ENCODE results near the gene TMC3.
"Not testable (repeated sequence)": the region's sequence is repeated elsewhere in the genome, so short reads cannot be mapped to it uniquely, and the experiment has no call there.

The TMC3 gene

DNA sequence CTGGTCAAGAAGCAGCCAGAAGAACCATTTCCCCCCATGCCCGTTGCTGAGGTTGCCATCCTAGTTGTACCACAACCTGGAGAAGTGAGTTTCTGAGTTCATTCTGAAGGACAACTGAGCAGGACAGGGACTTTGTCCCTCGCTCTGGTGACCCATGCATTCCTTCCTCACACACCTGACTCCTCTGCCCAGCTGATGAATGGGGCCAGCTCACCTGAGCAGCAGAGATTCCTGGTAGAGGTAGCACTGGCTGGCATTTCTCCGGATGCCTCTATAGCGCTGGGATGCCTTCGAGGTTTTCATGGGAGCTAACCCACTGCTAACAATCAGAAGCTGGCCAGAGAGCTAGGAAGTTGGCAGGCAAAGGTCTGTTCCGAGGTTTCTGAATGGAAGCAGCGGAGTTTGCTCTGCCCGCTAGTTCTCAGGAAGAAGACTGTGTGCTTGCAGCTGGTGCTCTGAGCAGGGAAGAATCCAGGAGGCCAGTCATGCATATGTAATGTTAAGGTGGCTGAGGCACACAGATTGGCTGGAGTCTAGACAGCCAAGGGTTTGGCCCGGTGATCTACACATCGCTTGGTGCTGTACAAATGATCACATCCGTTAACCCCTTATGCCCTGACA, at the start of gene TMC3:
TSS of gene TMC3 (minus strand) at position 439 of the 621 bp plus-strand sequence. CDS start at position 303, 136 bp downstream.
- DNase-seq (ENCODE audit: low read depth in 2 of 3, low spot score in 1 of 3): no peak

DNA sequence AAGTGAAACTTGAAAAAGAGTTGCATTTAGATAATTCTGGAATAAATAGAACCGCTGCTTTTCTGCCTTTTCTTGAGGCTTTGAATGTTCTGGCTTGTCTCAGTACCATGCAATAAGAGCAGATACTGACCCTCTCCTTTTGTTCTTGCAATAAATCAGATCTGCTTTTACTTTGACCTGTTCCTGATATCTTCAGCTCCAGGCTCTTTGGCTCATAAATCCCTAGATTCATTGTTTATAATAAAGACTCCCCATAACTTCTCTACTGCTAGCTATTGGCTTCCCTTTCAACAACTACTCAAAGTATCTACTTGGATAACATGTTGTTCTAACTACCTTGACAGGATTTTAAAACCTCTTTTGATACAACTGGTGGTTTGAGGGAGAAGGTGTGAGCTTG, 47.4 kb upstream of the TMC3 start:
- DNase-seq (ENCODE audit: low read depth in 2 of 3, low spot score in 1 of 3): no peak

DNA sequence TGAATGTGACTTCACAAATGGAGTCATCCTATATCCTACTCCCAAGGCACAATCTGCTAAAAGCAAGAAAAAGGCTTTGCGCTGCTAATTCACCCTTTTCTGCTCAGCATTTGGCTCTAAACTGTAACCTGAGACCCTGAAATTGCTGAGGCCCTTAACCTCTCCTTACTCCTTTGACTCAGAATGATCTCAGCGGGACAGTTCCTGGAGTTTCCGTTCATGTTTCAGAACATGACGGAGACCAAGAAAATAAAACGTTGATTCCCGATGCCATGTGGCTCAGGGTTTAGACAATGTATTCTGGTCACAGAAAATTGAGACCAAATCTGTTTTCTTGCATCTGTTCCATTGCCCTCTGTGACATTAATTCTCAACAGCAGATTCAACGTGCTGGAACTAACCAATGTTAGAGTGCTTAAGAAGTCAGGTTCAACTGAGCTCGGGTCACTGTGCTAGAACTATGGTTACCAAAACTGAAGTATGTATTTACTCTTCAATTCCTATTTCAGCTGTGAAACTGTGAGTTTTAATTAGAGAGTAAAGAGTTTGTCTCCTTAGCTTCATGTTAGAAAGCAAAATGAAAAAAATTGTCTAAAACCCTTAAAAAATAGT, 45.4 kb upstream of the TMC3 start:
- DNase-seq (ENCODE audit: low read depth in 2 of 3, low spot score in 1 of 3): no peak

DNA sequence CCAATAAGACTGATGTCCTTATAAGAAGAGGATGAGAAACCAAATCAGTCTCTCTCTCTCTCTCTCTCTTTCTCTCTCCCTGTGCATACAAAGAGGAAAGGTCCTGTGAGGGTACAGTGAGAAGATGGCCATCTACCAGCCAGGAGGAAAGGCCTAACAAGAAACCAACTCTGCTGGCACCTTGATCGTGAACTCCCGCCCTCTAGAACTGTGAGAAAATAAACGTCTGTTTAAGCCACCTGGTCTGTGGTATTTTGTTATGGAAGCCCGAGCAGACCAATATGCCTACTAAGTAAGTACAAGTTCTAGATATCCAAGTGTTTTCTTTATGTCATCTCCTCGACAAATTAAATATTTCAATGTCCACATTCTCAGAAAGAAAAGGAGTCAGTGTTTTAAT, 44.9 kb upstream of the TMC3 start:
- DNase-seq (ENCODE audit: low read depth in 2 of 3, low spot score in 1 of 3): no peak

DNA sequence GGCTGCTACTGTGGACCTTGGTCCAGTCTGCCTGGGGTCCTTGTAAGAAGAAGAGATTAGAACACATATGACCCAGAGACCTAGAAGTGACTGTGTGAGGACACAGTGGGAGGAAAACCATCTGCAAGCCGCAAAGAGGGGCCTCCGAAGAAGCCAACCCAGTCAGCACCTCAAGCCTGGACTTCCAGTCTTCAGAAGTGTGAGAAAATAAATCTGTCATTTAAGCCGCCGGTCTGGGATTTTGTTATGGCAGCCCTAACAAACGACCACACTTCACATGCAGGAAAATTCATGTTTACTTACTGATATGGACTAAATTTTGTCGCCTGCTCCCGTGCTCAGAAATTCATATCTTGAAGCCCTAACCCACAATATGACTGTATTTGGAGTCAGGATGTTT, 44.4 kb upstream of the TMC3 start:
- no peak for DNase-seq (ENCODE audit: low read depth in 2 of 3, low spot score in 1 of 3)

DNA sequence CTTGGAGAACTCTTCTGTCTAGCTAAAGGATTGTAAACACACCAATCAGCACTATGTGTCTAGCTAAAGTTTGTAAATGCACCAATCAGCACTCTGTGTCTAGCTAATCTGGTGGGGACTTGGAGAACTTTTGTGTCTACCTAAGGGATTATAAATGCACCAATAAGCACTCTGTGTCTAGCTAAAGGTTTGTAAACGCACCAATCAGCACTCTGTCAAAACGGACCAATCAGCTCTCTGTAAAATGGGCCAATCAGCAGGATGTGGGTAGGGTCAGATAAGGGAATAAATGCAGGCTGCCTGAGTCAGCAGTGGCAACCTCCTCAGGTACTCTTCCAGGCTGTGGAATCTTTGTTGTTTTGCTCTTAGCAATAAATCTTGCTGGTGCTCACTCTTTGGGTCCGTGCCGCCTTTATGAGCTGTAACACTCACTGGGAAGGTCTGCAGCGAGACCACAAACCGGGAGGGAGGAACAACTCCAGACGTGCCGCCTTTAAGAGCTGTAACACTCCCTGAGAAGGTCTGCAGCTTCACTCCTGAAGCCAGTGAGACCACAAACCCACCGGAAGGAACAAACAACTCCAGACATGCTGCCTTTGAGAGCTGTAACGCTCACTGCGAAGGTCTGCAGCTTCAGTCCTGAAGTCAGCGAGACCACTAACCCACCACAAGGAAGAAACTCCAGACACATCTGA, 40.4 kb upstream of the TMC3 start:
- DNase-seq (ENCODE audit: low read depth in 2 of 3, low spot score in 1 of 3): not testable (repeated sequence)

DNA sequence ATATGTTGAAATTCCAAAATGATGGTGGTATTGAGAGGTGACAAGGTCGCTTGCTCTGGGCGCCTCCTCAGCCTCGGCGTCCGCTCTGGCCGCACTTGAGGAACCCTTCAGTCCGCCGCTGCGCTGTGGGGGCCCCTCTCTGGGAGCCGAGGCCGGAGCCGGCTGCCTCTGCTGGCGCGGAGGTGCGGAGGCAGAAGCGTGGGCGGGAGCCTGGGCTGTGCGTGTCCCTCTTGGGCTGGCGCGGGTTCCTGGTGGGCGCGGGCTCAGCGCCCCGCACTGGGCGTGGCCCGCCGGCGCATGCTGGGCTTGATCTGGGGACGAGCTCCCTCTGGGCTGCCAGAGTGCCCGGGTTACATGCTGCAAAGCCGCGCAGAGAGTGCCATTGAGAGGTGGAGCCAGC, 39.8 kb upstream of the TMC3 start:
- no peak for DNase-seq (ENCODE audit: low read depth in 2 of 3, low spot score in 1 of 3)

DNA sequence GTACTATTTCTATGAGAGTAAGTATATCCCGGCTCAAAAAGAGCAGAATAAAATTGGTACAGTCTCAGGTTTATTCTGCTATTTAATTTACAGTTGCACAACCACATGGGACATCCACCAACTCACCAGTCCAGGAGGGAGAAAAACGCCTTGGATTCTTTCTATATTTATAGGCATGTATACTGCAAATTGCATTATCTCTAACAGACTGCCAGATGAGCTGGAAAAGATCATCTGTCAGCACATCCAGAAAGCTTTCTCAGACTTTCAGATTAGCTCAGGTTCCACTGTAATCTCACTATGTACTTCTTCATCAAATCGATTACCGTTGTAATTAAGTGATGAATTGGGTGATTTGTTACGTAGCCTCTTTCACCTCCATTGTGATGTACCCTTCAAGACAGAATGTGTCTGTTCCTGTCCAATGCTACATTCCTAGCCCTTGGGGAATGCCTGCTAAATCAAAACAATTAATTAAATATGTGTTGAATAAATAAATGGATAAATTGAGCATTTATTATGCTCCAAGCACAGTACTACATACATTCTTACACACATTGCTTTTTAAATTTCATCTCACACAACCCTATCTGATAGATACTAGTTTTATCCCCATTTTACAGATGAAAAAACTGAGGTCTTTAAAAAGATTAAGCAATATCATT, 38.1 kb upstream of the TMC3 start:
- DNase-seq (ENCODE audit: low read depth in 2 of 3, low spot score in 1 of 3): no peak

DNA sequence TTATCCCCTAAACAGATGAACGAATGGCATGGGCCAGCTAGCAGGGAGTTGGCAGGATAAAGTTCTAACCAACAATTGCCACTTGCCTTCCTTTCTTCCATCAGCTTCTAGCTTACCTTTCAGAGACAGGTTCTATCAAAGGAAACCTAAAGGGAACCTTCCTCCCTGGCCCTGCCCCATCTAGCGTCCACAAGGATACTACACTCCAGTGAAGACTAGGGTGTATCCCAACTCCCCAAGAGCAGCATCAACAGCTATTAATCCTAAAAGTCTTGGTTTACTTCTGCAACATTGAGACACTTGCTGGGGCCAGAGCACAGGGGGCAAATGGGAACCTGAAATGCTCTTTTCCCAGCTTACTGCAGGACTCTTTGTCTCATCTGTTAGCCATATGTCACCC, 37.0 kb upstream of the TMC3 start:
- no peak for DNase-seq (ENCODE audit: low read depth in 2 of 3, low spot score in 1 of 3)

DNA sequence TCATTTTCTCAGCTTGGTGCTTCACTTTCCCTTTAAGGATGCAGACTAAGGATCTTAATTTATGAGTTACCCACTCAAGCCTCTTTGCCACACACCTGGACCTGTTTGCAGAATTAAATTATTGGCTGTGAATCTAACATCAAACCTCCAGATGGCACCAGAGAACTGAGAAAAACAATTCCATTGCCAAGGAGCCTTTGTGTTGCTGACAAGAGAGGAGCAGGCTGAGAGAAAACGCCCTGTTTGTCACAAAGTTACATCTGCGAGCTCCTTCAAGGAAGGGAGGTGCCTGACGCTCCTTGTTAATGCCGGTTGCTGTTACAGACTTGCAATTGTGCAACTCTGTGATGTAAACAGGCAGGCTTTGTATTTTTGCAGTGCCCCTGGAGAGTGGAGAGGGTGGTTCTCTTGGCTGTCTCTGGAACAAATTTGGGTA, 36.3 kb upstream of the TMC3 start:
- DNase-seq (ENCODE audit: low read depth in 2 of 3, low spot score in 1 of 3): peak in 2 of 3 donors; percentile 0 to 27

DNA sequence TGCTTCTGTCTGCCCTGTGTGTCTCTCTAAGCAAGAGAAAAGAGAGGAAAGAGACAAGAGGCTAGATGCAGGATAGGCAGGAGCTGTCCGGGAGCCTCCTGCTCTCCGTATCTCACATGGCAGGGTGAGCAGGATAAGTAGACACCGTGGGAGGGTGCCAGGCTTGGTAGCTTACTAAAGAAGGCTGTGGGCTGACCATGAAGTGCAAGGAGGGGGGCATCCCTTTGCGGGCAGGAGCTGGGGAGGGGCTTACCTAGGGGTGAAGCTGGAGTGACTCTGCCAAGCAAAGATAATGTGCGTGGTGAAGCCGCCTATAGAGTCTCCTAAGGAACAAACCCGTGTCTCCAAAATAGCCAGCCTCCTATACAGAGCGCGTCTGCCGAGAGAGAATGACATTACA, 33.7 kb upstream of the TMC3 start:
- no peak for DNase-seq (ENCODE audit: low read depth in 2 of 3, low spot score in 1 of 3)

DNA sequence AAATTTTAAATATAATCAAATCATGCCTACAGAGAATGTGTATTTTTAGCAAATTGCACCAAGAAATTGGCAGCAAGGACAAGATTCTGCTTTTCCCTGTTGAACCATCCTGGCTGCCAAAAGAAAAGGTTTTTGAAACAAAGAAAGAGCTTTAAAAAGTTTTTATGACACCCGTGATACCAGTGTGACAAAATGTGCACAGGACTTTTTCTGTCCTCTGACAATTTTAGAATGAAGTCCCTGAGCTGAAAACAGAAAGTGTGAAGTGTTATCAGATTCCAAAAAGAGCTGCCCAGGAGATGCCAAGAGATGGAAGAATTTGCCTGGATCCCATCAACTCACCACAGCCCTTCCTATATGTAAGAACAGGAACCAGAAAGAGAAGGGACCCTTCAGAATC, 33.2 kb upstream of the TMC3 start:
- DNase-seq (ENCODE audit: low read depth in 2 of 3, low spot score in 1 of 3): no peak

DNA sequence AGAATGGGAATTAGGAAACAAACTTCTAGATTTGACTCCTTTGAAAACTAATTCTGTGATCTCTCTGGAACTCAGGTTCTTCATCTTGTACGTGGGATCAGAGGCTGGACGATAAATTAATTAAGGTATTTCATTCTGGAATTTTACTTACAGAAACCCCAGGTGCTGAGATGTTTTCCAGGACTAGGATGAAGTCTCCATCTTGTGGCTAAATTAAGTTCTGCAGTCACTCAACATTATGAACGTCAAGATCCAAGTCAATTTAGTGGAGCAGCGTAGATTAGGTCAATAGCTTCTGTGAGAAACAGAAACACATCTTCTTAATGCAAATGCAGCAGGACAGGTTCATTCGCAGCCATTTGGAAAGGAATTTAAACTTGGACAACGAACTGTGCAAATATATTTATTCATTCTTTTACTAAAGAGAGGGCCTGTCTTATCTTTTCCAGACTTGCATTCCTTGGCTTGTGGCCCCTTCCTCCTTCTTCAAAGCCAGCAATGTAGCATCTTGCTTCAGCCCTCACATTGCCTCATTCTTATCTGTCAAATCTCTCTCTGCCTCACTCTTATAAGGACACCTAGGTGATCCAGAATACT, 26.7 kb upstream of the TMC3 start:
- peak in 1 of 3 donors; percentile 55 for DNase-seq (ENCODE audit: low read depth in 2 of 3, low spot score in 1 of 3)

DNA sequence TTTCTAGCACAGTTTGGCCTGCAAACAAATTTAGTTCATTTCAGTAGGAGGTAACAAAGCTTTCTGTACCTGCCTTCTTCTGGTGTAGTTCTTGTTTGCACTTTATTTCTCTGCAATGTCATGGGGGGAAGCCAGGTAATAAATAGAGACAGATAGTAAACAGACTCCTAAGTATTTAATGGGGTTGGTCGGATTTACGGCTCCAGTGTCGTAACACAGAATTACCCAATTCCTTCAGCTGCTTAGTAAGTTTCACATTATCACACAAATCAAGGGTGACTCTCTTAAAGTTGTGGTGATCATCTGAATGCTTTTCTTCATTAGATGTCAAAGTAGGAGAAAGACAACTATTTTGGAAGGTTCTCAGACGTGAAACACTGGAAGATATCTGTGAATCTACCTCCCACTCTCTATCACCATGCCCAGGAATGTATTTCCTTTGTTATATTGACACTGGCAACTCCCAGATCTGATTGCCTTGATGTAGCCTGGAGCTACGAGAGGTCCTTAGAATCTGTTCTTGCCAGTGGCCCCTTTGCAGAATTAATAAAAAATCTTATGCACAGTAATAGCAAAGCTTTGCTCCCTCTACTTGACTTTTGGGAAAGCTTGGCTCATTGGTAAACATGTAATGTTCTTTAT, 25.0 kb upstream of the TMC3 start:
- no peak for DNase-seq (ENCODE audit: low read depth in 2 of 3, low spot score in 1 of 3)

DNA sequence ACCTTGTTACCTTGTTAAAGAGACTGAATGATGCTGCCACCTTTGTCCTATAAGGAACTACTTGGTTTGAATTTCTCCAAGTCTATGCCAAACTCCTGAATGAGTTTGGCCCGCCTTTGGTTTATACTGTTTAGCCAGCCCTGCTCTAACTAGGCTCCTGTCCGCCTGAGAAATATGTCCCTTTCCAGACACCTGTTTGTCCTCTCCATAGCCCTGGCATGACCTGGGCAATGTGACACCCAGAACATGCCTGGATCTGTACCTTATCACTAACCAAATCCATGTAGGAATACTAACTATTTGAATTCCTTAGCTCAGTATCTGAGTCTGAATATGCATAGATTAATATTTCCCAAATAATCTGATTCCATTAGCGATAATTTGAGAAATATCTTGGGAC, 24.4 kb upstream of the TMC3 start:
- DNase-seq (ENCODE audit: low read depth in 2 of 3, low spot score in 1 of 3): no peak

DNA sequence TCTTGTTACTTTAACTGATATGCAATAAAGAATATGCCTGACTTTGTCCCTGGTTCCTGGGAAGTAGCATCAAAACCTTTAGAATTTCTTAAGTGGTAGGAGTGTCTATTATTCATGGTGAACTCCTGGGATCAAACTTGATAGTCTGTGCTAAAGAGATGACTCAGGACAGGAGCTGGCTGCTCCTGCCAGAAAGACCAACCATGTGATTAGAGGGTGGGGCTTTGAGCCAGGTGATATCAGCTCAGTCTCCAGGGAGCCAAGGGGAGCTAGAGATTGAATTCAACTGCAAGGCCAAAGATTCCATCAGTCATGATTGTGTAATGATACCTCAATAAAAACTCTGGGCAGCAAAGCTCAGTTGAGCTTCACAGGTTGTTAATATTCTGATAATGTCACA, 20.6 kb upstream of the TMC3 start:
- no peak for DNase-seq (ENCODE audit: low read depth in 2 of 3, low spot score in 1 of 3)

DNA sequence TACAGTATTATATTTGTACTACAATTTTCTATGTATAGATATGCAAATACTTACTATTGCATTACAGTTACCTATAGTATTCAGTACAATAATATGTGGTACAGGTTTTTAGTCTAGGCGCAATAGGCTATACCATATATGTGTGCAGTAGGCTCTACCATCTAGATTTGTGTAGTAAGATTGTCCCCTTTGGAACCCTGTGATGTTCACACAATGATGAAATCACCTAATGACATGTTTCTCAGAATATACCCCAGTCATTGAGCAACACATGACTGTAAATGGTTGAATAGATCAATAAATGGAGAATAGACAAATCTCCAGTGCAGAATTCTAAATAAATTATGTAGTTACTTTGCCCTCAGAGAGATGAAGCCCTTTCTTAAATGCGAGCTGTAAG, 17.6 kb upstream of the TMC3 start:
- no peak for DNase-seq (ENCODE audit: low read depth in 2 of 3, low spot score in 1 of 3)

DNA sequence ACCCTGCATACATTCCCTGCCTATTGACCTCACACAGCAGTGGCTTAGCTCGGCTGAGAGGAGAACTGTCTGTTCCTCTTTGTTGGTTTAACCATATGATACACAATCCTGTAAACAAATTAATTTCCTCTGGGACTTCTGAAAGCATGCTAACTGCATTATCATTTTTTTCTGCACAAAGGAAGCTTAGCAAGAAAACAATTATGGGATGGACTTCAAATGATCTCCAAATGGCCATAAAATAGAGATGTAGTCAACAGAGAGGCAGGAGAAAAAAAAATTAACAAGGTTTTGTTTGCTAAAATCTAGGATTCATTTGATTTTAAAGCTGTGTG, 14.4 kb upstream of the TMC3 start:
- no peak for DNase-seq (ENCODE audit: low read depth in 2 of 3, low spot score in 1 of 3)

DNA sequence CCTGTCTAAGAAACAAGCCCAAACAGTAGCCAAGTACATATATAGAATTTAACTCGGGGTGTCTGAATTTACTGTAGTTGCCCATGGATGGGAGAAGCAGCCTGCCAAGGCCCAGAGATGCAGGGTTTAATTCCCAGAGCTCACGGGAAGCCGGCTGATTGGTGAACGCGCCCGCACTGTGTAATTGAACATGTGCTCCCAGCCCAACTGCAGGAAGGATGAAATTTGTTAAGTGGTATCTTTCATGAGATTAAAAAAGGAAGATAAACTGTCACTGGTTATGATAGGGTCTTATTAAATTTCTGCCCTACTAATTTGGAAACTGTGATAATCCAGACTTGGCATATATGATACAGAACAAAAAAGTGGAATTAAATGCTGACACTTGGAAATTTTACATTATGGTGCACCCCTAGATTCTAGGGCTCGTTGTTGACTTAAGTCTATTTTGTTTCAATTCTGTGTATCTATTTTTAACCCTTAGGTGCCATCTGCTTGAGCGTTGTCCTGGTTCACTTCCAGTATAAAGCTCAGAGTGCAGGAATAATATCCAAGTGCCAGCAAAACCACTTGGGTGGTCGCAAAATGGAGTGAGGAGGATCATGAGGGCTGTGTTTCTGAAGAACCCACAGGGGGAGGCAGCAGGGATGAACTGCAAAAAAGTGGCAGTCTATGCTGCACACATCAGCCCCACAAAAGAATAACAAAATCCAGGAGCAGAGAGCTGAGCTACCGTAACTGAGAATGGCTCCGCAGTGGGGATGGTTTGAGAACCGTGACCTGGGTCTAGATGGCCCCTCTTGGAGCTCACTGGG, 13.8 kb upstream of the TMC3 start:
- DNase-seq (ENCODE audit: low read depth in 2 of 3, low spot score in 1 of 3): no peak

DNA sequence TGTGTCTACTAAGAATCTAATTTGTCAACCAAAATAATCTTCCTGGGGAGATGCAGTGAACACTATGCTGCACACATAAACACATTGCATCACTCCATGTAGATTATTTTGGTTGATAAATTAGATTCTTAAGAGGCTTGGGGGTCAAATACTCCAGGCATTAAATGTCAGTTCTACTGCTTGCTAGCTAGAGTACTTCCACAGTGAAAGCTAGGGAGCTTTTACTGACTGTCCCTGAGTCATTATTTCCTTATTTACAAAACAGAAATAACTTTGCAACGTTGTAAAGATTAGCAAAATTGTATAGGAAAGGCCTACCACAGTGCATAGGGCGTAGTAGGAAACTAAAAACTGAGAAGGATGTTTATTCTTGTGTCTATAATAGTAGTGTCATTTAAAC, 12.9 kb upstream of the TMC3 start:
- no peak for DNase-seq (ENCODE audit: low read depth in 2 of 3, low spot score in 1 of 3)

DNA sequence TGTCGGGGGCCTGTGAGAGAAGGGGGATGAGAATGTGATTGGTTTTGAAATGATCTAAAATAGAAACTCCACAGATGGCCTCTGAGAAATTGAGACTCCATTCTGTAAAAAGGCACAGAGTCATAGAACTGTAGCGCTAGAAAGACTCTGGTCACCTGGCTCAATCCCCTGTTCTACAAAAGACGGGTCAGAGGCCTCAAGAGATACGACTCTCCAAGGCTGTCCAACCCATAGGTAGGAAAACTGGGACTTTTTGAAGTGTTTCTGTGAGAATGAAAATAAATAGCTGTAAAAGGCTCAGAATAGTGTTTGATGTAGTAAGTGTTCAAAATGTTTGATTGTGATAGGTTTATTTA, 11.7 kb upstream of the TMC3 start:
- DNase-seq (ENCODE audit: low read depth in 2 of 3, low spot score in 1 of 3): no peak

All from stimulated activated CD4-positive, alpha-beta T cell treated with anti-CD3 and anti-CD28 coated beads, Interleukin-12 subunit alpha, Interleukin-12 subunit beta, amount 100 ng/mL, for 48 hours (primary cell).